Activated T-cell treated with anti-CD3 and anti-CD28 coated beads, Interleukin-2, amount 50 U/mL, for 72 hours (primary cell): ENCODE measurements around the gene IQGAP2. TPM values are rescaled to one million over a fixed set of nuclear protein-coding genes. Genes with fewer than 3 reads are reported as not detected.
A peak's percentile ranks its signal among the peaks of the same experiment; 100 is the strongest.

Source experiments
- ATAC-seq, 2 donors: fragments of 150-1000 bp; cut with Tn5 transposase; replicated peaks in 1 of 2; 2 replicates each; pipeline ENCODE4 v1.10.0; 2021; ENCODE audit warnings: moderate library complexity in 2 of 2, mild to moderate bottlenecking in 1 of 2
- DNase-seq, 2 donors: peaks; one replicate each; pipeline ENCODE4 v3.0.0; 2021 to 2022; ENCODE audit warnings: mixed read lengths in 1 of 2
- H3K27ac Mint-ChIP-seq: one replicate; pipeline ENCODE4 v1.8.0; 2022; ENCODE audit warnings: mild to moderate bottlenecking, moderate library complexity, mixed read lengths
- H3K27me3 Mint-ChIP-seq: one replicate; pipeline ENCODE4 v1.8.0; 2022; ENCODE audit warnings: low read depth, mixed read lengths
- H3K36me3 Mint-ChIP-seq, 2 donors: one replicate each; pipeline ENCODE4 v1.8.0; 2022; ENCODE audit warnings: mixed read lengths in 2 of 2, mild to moderate bottlenecking in 1 of 2; ENCODE audit not compliant: insufficient read depth in 2 of 2
- H3K4me1 Mint-ChIP-seq: one replicate; pipeline ENCODE4 v1.8.0; 2022; ENCODE audit warnings: low read depth, mixed read lengths
- H3K4me3 Mint-ChIP-seq, 2 donors: one replicate each; pipeline ENCODE4 v1.8.0; 2022; ENCODE audit warnings: mild to moderate bottlenecking in 2 of 2, mixed read lengths in 2 of 2, moderate library complexity in 2 of 2
- H3K9me3 Mint-ChIP-seq, 2 donors: one replicate each; pipeline ENCODE4 v1.8.0; 2022; ENCODE audit warnings: mixed read lengths in 2 of 2
- total RNA-seq, 2 donors: library from RNA; stranded (reverse); gene quantifications; one replicate each; pipeline ENCODE4 v1.2.3, GENCODE V29; 2022

Gene IQGAP2
- total RNA-seq, 2 donors from 2014 or later = 78.0 to 108 TPM

GRCh38 chr5:76482984-76483383 is 79.9 kb downstream of the IQGAP2 start:
- ATAC-seq (no peak), DNase-seq (no peak)
- Mint-ChIP-seq H3K27ac (peak overlapping the region; percentile 72), H3K4me3 (no peak overlapping the region), H3K9me3 (no peaks in the 10 kb centered on the region), H3K4me1 (peaks cover 15% of the 10 kb centered on the region), H3K27me3 (no peaks in the 10 kb centered on the region), H3K36me3 (peaks cover 0 to 1% of the 10 kb centered on the region in 2 donors)

GRCh38 chr5:76483433-76483832 is 80.3 kb downstream of the IQGAP2 start:
- Mint-ChIP-seq H3K36me3 (peaks cover 0 to 1% of the 10 kb centered on the region in 2 donors), H3K27ac (no peak overlapping the region), H3K27me3 (no peaks in the 10 kb centered on the region), H3K4me1 (peaks cover 15% of the 10 kb centered on the region), H3K4me3 (no peak overlapping the region), H3K9me3 (no peaks in the 10 kb centered on the region)
- ATAC-seq = no peak
- no peak for DNase-seq

- Mint-ChIP-seq H3K27me3 (no peaks in the 10 kb centered on the region), H3K27ac (no peak overlapping the region), H3K36me3 (peaks cover 0 to 1% of the 10 kb centered on the region in 2 donors), H3K4me3 (no peak overlapping the region), H3K4me1 (peaks cover 14% of the 10 kb centered on the region), H3K9me3 (no peaks in the 10 kb centered on the region)
- no peak for DNase-seq
- no peak for ATAC-seq
Measured at GRCh38 chr5:76483881-76484280, 80.8 kb downstream of the IQGAP2 start.

- H3K36me3 Mint-ChIP-seq = peaks cover 1 to 2% of the 10 kb centered on the region in 2 donors
- no peak for ATAC-seq
- no peak overlapping the region for H3K27ac Mint-ChIP-seq
- no peaks in the 10 kb centered on the region for H3K27me3 Mint-ChIP-seq
- no peak for DNase-seq
- peaks cover 9% of the 10 kb centered on the region for H3K4me1 Mint-ChIP-seq
- no peaks in the 10 kb centered on the region for H3K9me3 Mint-ChIP-seq
- no peak overlapping the region for H3K4me3 Mint-ChIP-seq
Measured at GRCh38 chr5:76485511-76485910, 82.4 kb downstream of the IQGAP2 start.

- peaks cover 1 to 2% of the 10 kb centered on the region in 2 donors for H3K36me3 Mint-ChIP-seq
- no peaks in the 10 kb centered on the region for H3K9me3 Mint-ChIP-seq
- no peaks in the 10 kb centered on the region for H3K27me3 Mint-ChIP-seq
- DNase-seq (no peak), ATAC-seq (no peak)
- H3K27ac Mint-ChIP-seq = no peak overlapping the region
- no peak overlapping the region for H3K4me3 Mint-ChIP-seq
- peaks cover 17% of the 10 kb centered on the region for H3K4me1 Mint-ChIP-seq
Measured at GRCh38 chr5:76487386-76487785, 84.3 kb downstream of the IQGAP2 start.

- DNase-seq (no peak), ATAC-seq (no peak)
- no peak overlapping the region for H3K4me3 Mint-ChIP-seq
- H3K27me3 Mint-ChIP-seq = no peaks in the 10 kb centered on the region
- H3K9me3 Mint-ChIP-seq = no peaks in the 10 kb centered on the region
- peaks cover 1 to 2% of the 10 kb centered on the region in 2 donors for H3K36me3 Mint-ChIP-seq
- peaks cover 17% of the 10 kb centered on the region for H3K4me1 Mint-ChIP-seq
- no peak overlapping the region for H3K27ac Mint-ChIP-seq
Measured at GRCh38 chr5:76487821-76488220, 84.7 kb downstream of the IQGAP2 start.

- H3K36me3 Mint-ChIP-seq = peaks cover 1 to 2% of the 10 kb centered on the region in 2 donors
- ATAC-seq = no peak
- no peaks in the 10 kb centered on the region for H3K27me3 Mint-ChIP-seq
- peaks cover 17% of the 10 kb centered on the region for H3K4me1 Mint-ChIP-seq
- H3K9me3 Mint-ChIP-seq = no peaks in the 10 kb centered on the region
- H3K27ac Mint-ChIP-seq = peak overlapping the region; percentile 33
- no peak for DNase-seq
- no peak overlapping the region for H3K4me3 Mint-ChIP-seq
Measured at GRCh38 chr5:76488969-76489368, 85.9 kb downstream of the IQGAP2 start.

GRCh38 chr5:76489877-76490688 is 87.0 kb downstream of the IQGAP2 start:
- Mint-ChIP-seq H3K4me3 (no peak overlapping the region), H3K4me1 (peaks cover 15% of the 10 kb centered on the region), H3K9me3 (no peaks in the 10 kb centered on the region), H3K36me3 (peaks cover 0 to 2% of the 10 kb centered on the region in 2 donors), H3K27ac (peak overlapping the region; percentile 21), H3K27me3 (no peaks in the 10 kb centered on the region)
- no peak for ATAC-seq
- DNase-seq = no peak

GRCh38 chr5:76490960-76491359 is 87.9 kb downstream of the IQGAP2 start:
- DNase-seq (no peak), ATAC-seq (no peak)
- Mint-ChIP-seq H3K27me3 (no peaks in the 10 kb centered on the region), H3K27ac (no peak overlapping the region), H3K4me3 (no peak overlapping the region), H3K9me3 (no peaks in the 10 kb centered on the region), H3K36me3 (peaks cover 0 to 2% of the 10 kb centered on the region in 2 donors), H3K4me1 (peaks cover 23% of the 10 kb centered on the region)

- Mint-ChIP-seq H3K4me1 (peaks cover 33% of the 10 kb centered on the region), H3K27me3 (no peaks in the 10 kb centered on the region), H3K27ac (no peak overlapping the region), H3K4me3 (no peak overlapping the region), H3K36me3 (peaks cover 0 to 2% of the 10 kb centered on the region in 2 donors), H3K9me3 (no peaks in the 10 kb centered on the region)
- ATAC-seq (no peak), DNase-seq (no peak)
Measured at GRCh38 chr5:76492819-76493189, 89.7 kb downstream of the IQGAP2 start.

- Mint-ChIP-seq H3K27me3 (no peaks in the 10 kb centered on the region), H3K4me3 (no peak overlapping the region), H3K9me3 (no peaks in the 10 kb centered on the region), H3K27ac (no peak overlapping the region), H3K36me3 (peaks cover 0 to 2% of the 10 kb centered on the region in 2 donors), H3K4me1 (peaks cover 33% of the 10 kb centered on the region)
- ATAC-seq (no peak), DNase-seq (no peak)
Measured at GRCh38 chr5:76493190-76493837, 90.2 kb downstream of the IQGAP2 start.

GRCh38 chr5:76494201-76494600 is 91.1 kb downstream of the IQGAP2 start:
- H3K4me3 Mint-ChIP-seq = no peak overlapping the region
- ATAC-seq = no peak
- H3K27ac Mint-ChIP-seq = peak overlapping the region; percentile 27
- H3K9me3 Mint-ChIP-seq = no peaks in the 10 kb centered on the region
- peaks cover 33% of the 10 kb centered on the region for H3K4me1 Mint-ChIP-seq
- no peak for DNase-seq
- H3K36me3 Mint-ChIP-seq = peaks cover 0 to 2% of the 10 kb centered on the region in 2 donors
- H3K27me3 Mint-ChIP-seq = no peaks in the 10 kb centered on the region

GRCh38 chr5:76495870-76496269 is 92.8 kb downstream of the IQGAP2 start:
- Mint-ChIP-seq H3K9me3 (no peaks in the 10 kb centered on the region), H3K36me3 (peaks cover 0 to 2% of the 10 kb centered on the region in 2 donors), H3K27ac (peak overlapping the region; percentile 5), H3K4me3 (no peak overlapping the region), H3K4me1 (peaks cover 26% of the 10 kb centered on the region), H3K27me3 (no peaks in the 10 kb centered on the region)
- DNase-seq (no peak), ATAC-seq (no peak)
